SK-N-MC (cell line): ENCODE results near the gene USP46.

Experiments used
- EZH2 ChIP-seq: fragments of 200-600 bp; sonication (generic); IDR thresholded peaks from one replicate; pipeline ENCODE4 v1.6.1; 2017; ENCODE audit warnings: antibody characterized with exemption
- POLR2AphosphoS5 ChIP-seq: IDR thresholded peaks from 2 replicates; pipeline ENCODE4 v1.6.1; 2012; ENCODE audit warnings: mild to moderate bottlenecking, low read depth, low read length, borderline replicate concordance

- no peak for TF ChIP-seq EZH2
- TF ChIP-seq POLR2AphosphoS5: no peak
These were observed 691 bp upstream of the USP46 start for GRCh38 chr4:52659722-52660261.
